ENCODE measurements around the gene C9orf72. TPM values are rescaled to one million over a fixed set of nuclear protein-coding genes. Genes with fewer than 3 reads are reported as not detected.

C9orf72 gene
- total RNA-seq, 1 experiment from 2014 or later = 4.9 TPM

DNA sequence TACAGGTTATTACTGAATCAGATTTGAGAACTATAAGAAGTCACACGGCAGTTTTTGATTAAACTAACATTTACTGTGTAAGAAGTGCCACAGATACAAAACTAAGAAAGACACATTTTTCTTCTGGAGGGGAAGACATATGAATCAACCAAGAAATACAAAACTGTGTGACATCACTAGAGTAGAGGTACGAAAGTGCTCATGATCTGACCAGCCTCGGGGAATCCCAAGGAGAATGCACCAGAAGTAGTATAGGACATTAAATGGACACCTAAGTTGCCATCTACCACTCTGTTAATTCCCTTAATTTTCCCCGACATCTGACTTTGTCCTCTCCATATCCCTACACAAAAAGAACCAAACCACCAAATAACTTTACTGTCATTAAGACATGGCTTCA lies 54.5 kb downstream of the C9orf72 start:
- intact Hi-C loops (cut with micrococcal nuclease; ENCODE audit: unreplicated experiment) = no loop called here
- Histone ChIP-seq H3K4me3 (no peak overlapping the region), H3K79me2 (ENCODE audit: low read depth) (no peaks in the 10 kb centered on the region), H3K9me3 (ENCODE audit: insufficient read depth, low read depth) (no peaks in the 10 kb centered on the region), H2AFZ (no peak overlapping the region), H3K36me3 (ENCODE audit: low read depth) (no peaks in the 10 kb centered on the region), H3K4me2 (no peak overlapping the region), H3K4me1 (replicated peaks; ENCODE audit: insufficient read depth) (no peaks in the 10 kb centered on the region), H3K9me2 (ENCODE audit: insufficient read depth) (no peaks in the 10 kb centered on the region), H3K27ac (no peak overlapping the region), H3K27me3 (ENCODE audit: insufficient read depth, low read depth) (no peaks in the 10 kb centered on the region), H4K20me1 (ENCODE audit: insufficient read depth) (no peaks in the 10 kb centered on the region), H3F3A (ENCODE audit: insufficient read depth, low read depth) (no peaks in the 10 kb centered on the region)
- no TSS peak for BruUV-seq (replicated peaks)
- TF ChIP-seq CTCF (conservative IDR thresholded peaks at IDR 0.05) (no peak), EZH2 (IDR thresholded peaks at IDR 0.05; ENCODE audit: low read depth) (no peak)
- no peak for DNase-seq
- POLR2A ChIA-PET (ENCODE audit: unreplicated experiment) = no interaction called here
- CTCF ChIA-PET = no interaction called here

GRCh38 chr9:27518006-27518405 lies 55.3 kb downstream of the C9orf72 start:
- intact Hi-C loops (cut with micrococcal nuclease; ENCODE audit: unreplicated experiment) = no loop called here
- Histone ChIP-seq H3K4me2 (no peak overlapping the region), H4K20me1 (ENCODE audit: insufficient read depth) (no peaks in the 10 kb centered on the region), H3K4me3 (no peak overlapping the region), H3K27me3 (ENCODE audit: insufficient read depth, low read depth) (no peaks in the 10 kb centered on the region), H3K79me2 (ENCODE audit: low read depth) (no peaks in the 10 kb centered on the region), H3K9me3 (ENCODE audit: insufficient read depth, low read depth) (no peaks in the 10 kb centered on the region), H3K4me1 (replicated peaks; ENCODE audit: insufficient read depth) (no peaks in the 10 kb centered on the region), H3K9me2 (ENCODE audit: insufficient read depth) (no peaks in the 10 kb centered on the region), H3F3A (ENCODE audit: insufficient read depth, low read depth) (no peaks in the 10 kb centered on the region), H2AFZ (no peak overlapping the region), H3K27ac (no peak overlapping the region), H3K36me3 (ENCODE audit: low read depth) (no peaks in the 10 kb centered on the region)
- BruUV-seq (replicated peaks) = no TSS peak
- DNase-seq = no peak
- CTCF ChIA-PET = no interaction called here
- no peak for TF ChIP-seq EZH2 (IDR thresholded peaks at IDR 0.05; ENCODE audit: low read depth)
- no peak for TF ChIP-seq CTCF (conservative IDR thresholded peaks at IDR 0.05)
- POLR2A ChIA-PET (ENCODE audit: unreplicated experiment) = no interaction called here

DNA sequence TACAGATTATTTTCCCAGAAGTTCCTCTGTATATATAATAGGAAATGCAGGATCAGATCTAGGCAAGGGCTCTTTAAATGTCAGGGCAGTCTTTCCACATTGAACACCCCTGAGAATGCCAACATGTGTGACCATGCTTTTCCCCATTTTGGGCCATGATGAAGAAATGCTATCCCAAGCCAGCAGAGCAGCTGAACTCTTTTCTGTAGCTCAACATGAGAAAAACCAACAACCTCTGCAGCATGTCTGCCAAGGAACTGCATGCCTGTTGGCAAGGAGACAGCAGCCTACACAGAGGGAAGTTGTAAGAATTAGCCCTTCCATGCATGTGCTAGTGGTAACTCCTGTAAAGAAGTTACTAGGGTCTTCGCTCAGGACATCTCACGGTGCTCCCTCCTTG lies 58.7 kb downstream of the C9orf72 start:
- POLR2A ChIA-PET (ENCODE audit: unreplicated experiment) = no interaction called here
- H3K9me3 ChIP-seq (ENCODE audit: insufficient read depth, low read depth) = no peaks in the 10 kb centered on the region
- no peak for DNase-seq
- no peak overlapping the region for H3K27ac ChIP-seq
- no peak for TF ChIP-seq EZH2 (IDR thresholded peaks at IDR 0.05; ENCODE audit: low read depth)
- no peak for TF ChIP-seq CTCF (conservative IDR thresholded peaks at IDR 0.05)
- CTCF ChIA-PET = no interaction called here
- H3F3A ChIP-seq (ENCODE audit: insufficient read depth, low read depth) = no peaks in the 10 kb centered on the region
- intact Hi-C loops (cut with micrococcal nuclease; ENCODE audit: unreplicated experiment) = no loop called here
- H3K79me2 ChIP-seq (ENCODE audit: low read depth) = no peaks in the 10 kb centered on the region
- H3K4me1 ChIP-seq (replicated peaks; ENCODE audit: insufficient read depth) = no peaks in the 10 kb centered on the region; the same call in 1 of the 2 replicates
- no peak overlapping the region for H2AFZ ChIP-seq
- no peaks in the 10 kb centered on the region for H3K9me2 ChIP-seq (ENCODE audit: insufficient read depth)
- no peaks in the 10 kb centered on the region for H3K36me3 ChIP-seq (ENCODE audit: low read depth)
- no peaks in the 10 kb centered on the region for H4K20me1 ChIP-seq (ENCODE audit: insufficient read depth)
- no peaks in the 10 kb centered on the region for H3K27me3 ChIP-seq (ENCODE audit: insufficient read depth, low read depth)
- BruUV-seq (replicated peaks) = no TSS peak
- no peak overlapping the region for H3K4me3 ChIP-seq
- no peak overlapping the region for H3K4me2 ChIP-seq
